GM20000 (cell line): ENCODE results near the gene FAM111A.

ENCODE experiments used
- DNase-seq: peaks from one replicate; pipeline ENCODE4 v3.0.0; 2012; ENCODE audit warnings: low spot score
- CTCF ChIP-seq: IDR thresholded peaks from 2 replicates; pipeline ENCODE4 v1.5.1; 2012; ENCODE audit warnings: mild to moderate bottlenecking, control low read depth; ENCODE audit errors: extremely low read depth, missing control alignments

The FAM111A gene

GRCh38 chr11:59179121-59179520, 36.5 kb downstream of the FAM111A start:
- DNase-seq: no peak
- TF ChIP-seq CTCF: no peak

DNA sequence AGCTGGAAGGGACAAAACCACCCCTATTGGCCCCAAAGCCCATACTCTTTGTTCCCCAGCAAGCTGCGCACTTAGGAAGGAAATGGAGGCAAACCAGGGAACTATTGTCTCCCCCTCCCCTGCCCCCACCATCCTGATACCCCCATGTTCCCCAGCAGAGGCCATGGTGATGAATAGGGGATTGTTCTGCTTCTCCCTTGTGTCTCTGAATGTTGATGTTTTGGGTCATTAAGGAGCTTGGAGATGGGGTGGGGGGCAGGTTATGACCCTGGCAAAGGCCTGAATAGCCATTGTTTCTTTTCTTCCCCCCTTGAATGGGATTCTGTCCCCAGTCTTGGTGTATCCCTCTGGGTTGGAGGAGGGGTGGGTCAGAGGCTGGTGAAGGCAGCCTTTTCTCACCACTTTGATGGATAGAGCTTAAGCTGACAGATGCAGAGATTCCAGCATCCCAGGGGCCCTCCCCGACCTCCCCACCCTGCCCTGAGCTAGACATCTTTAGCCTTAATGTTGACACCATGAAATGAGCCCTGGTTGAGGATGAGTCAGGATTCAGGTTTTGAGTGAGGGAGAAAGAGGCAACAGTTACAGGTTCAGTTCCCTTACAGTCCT, 37.6 kb downstream of the FAM111A start:
- TF ChIP-seq CTCF: no peak

GRCh38 chr11:59180907-59181306, 38.3 kb downstream of the FAM111A start:
- TF ChIP-seq CTCF: no peak
- no peak for DNase-seq

More for the DNA sequence above, 37.6 kb downstream of the FAM111A start:
- DNase-seq: no peak

- no peak for DNase-seq
- no peak for TF ChIP-seq CTCF
These were observed 39.2 kb downstream of the FAM111A start for GRCh38 chr11:59181746-59182456.

- TF ChIP-seq CTCF: no peak
- no peak for DNase-seq
These were observed 39.9 kb downstream of the FAM111A start for GRCh38 chr11:59182457-59183151.

DNA sequence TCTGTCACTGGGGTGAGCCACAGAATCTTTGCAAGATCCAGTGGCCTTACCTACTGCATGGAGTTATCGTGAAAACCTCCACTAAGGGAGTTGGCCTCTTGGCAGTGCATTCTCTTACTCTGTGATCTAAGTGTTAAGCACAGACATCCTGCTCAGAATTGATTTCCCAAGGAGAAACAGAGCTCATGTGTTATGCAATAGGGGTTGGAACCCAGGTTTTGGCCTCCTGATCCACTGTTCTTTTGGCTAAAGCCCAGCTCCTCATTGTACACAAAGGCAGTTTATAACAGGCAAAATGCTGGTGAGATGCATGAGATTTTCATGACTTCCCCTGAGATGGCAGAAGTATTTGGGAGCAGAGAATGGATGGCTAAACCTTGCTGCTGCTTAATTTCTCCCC, 41.1 kb downstream of the FAM111A start:
- TF ChIP-seq CTCF: no peak
- DNase-seq: no peak

DNA sequence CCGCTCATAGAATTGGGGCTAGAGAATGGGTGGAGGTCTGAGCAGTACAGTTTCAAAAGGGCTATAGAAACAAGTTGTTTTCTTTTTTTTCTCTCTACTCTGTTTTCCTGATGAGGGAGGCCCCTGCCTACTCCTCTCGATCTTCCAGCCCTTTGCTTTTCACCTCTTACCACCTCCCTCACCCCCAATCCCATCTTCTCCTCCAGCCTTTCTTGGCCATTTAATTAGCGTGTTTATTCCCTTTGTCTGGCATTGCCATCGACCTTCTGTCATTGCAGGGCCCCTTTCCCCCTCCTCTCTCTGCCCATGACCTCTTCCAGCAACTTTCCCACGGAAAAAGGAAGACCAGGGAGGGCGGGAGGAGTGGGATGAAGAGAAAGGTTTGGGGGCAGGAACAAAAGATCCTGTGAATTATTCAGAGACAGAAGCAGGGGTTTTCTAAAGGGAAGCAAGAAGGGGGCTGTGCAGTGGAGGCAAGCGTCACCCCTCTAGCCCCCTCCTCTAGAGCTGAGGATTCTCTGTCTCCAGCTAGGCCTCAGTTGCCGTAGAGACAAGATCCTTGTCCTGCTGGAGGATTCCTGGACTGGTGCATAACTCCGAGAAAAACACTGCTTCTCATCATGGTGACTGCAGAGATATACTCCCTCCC, 42.2 kb downstream of the FAM111A start:
- TF ChIP-seq CTCF: no peak
- no peak for DNase-seq
